Measurements from ENCODE around the gene CSNK1G1.

DNA sequence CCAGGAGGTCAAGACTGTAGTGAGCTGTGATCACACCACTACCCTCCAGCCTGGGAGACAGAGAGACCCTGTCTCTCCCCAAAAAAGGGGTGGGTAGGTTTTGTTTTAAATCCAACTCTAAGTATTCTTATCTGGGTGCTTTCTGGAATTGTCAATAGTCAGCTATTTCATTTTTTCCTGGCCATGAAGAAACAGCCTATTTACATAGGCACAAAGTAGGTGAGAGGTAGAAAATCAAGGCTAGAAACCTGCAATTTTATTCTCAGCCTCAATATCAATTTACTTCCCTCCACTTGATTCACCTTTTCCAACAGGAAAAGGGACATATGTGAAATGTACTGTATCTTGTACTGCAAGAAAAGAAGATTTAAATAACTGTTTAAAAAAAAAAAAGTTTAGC, 45.9 kb downstream of the CSNK1G1 start:
- TF ChIP-seq POLR2A (IDR thresholded peaks at IDR 0.05; ENCODE audit: low read length) (no peak), GATA1 (IDR thresholded peaks at IDR 0.05; ENCODE audit: low read depth, low read length) (no peak)
